ENCODE measurements around the gene SYNPO2L. TPM values are rescaled to one million over a fixed set of nuclear protein-coding genes. Genes with fewer than 3 reads are reported as not detected.
A peak's percentile ranks its signal among the peaks of the same experiment; 100 is the strongest.

SYNPO2L gene
- total and polyA plus RNA-seq, 9 of the 15 experiments (the other 6 are each of a cell fraction or from before 2014, with no cell fraction given): 0.03 to 0.07 TPM; not detected in 7

- peak; percentile 69; the same call in 1 of the 2 replicates for TF ChIP-seq E4F1 (CRISPR knock-in tag; IDR thresholded peaks at IDR 0.05; ENCODE audit: borderline replicate concordance)
- TF ChIP-seq CSDE1 (IDR thresholded peaks at IDR 0.05): peak in 1 of 2 experiments; percentile 97; a peak in 2 of 4 replicates
- TF ChIP-seq NR4A1 (CRISPR knock-in tag; IDR thresholded peaks at IDR 0.05): 0 out of 2 replicates have a peak, but pooled peaks have one; percentile 26
- 0 out of 2 replicates have a peak, but pooled peaks have one; percentile 48 for TF ChIP-seq NR4A1 (tag; IDR thresholded peaks at IDR 0.05)
- no peak for TF ChIP-seq BRCA1 (IDR thresholded peaks at IDR 0.05)
- no peak for TF ChIP-seq BRCA1 (CRISPR knock-in tag; IDR thresholded peaks at IDR 0.05)
- peak; percentile 46; the same call in 1 of the 2 replicates for TF ChIP-seq ATF3 (IDR thresholded peaks at IDR 0.05)
- 0 out of 2 replicates have a peak, but pooled peaks have one; percentile 22 for TF ChIP-seq ATF3 (CRISPR knock-in tag; conservative IDR thresholded peaks at IDR 0.05)
- no peak for TF ChIP-seq NR3C1 (CRISPR knock-in tag; IDR thresholded peaks at IDR 0.05)
- no peak for TF ChIP-seq HMG20A (CRISPR knock-in tag; conservative IDR thresholded peaks at IDR 0.05)
- no peak for TF ChIP-seq NR0B1 (IDR thresholded peaks at IDR 0.05; ENCODE audit: partially characterized antibody)
- TF ChIP-seq ZBTB8A (IDR thresholded peaks at IDR 0.05; ENCODE audit: partially characterized antibody): no peak
- no peak for TF ChIP-seq RBM15 (IDR thresholded peaks at IDR 0.05; ENCODE audit: insufficient read depth, low read length)
- no peak for TF ChIP-seq GTF3C2 (IDR thresholded peaks at IDR 0.05; ENCODE audit: borderline replicate concordance, extremely low read depth, insufficient read length)
- TF ChIP-seq TAF9B (IDR thresholded peaks at IDR 0.05; ENCODE audit: partially characterized antibody): peak; percentile 94
- TF ChIP-seq RB1 (IDR thresholded peaks at IDR 0.05; ENCODE audit: low read depth): peak; percentile 30; the same call in 1 of the 2 replicates
- TF ChIP-seq MCM7 (IDR thresholded peaks at IDR 0.05): no peak
- no peak for TF ChIP-seq ELK3 (CRISPR knock-in tag; IDR thresholded peaks at IDR 0.05)
- TF ChIP-seq TEAD2 (tag; IDR thresholded peaks at IDR 0.05): no peak
Observed at GRCh38 chr10:73625884-73626752, 29.7 kb downstream of the SYNPO2L start (continued).
